Body of pancreas (tissue), 4 donors: Measurements from ENCODE around the gene IDNK. TPM values are rescaled to one million over a fixed set of nuclear protein-coding genes. Genes with fewer than 3 reads are reported as not detected.

Experiments used
- ATAC-seq: fragments of 150-250 bp; one replicate; pipeline ENCODE4 v1.9.1; 2016
- DNase-seq, 4 donors: peaks; one replicate each; pipeline ENCODE4 v3.0.0-alpha.2; 2019
- H3K27ac ChIP-seq, 4 donors: fragments of 200-600 bp; sonication (generic); 1 replicate in 3 of 4; 2 replicates in 1 of 4; pipeline versions ENCODE4 v1.5.1 to v1.6.1; 2016 to 2019; ENCODE audit warnings: mild to moderate bottlenecking in 1 of 4, mixed read lengths in 1 of 4, moderate library complexity in 1 of 4
- H3K27me3 ChIP-seq, 2 donors: fragments of 200-600 bp; sonication (generic); one replicate each; pipeline ENCODE4 v1.6.0; 2016; ENCODE audit warnings: mild to moderate bottlenecking in 1 of 2
- H3K36me3 ChIP-seq, 2 donors: fragments of 200-600 bp; sonication (generic); replicated peaks in 1 of 2; 2 replicates each; pipeline ENCODE4 v1.5.1; 2016; ENCODE audit warnings: low read depth in 2 of 2; ENCODE audit not compliant: insufficient read depth in 1 of 2
- H3K4me1 ChIP-seq: fragments of 200-600 bp; sonication (generic); one replicate; pipeline ENCODE4 v1.6.0; 2016
- H3K4me3 ChIP-seq, 2 donors: fragments of 200-600 bp; sonication (generic); 1 replicate in 1 of 2; 2 replicates in 1 of 2; pipeline ENCODE4 v1.5.1; 2016 to 2019
- H3K9me3 ChIP-seq, 3 donors: fragments of 200-600 bp; sonication (generic); 1 replicate in 2 of 3; 2 replicates in 1 of 3; pipeline ENCODE4 v1.5.1; 2016
- POLR2A ChIP-seq, 3 donors: fragments of 450-650 bp; IDR thresholded peaks; one replicate each; pipeline ENCODE4 v1.6.1; 2016; ENCODE audit warnings: antibody characterized with exemption in 3 of 3, mild to moderate bottlenecking in 2 of 3
- WGBS, 2 donors: methylation state at CpG; one replicate each; pipeline ENCODE4 v1.1.5; 2017; 5-methylcytosine and 5-hydroxymethylcytosine counted together
- intact Hi-C: fragments of 100-400 bp; cut with DNase I; formaldehyde crosslinking; loops from one replicate; pipeline ENCODE4 v1.15.1; 2023
- total RNA-seq, 2 donors: library from RNA; depleted of rRNA; stranded (reverse); fragments of >200 nt; gene quantifications; one replicate each; pipeline ENCODE4 v1.1.0, GENCODE V29; 2016
- TF ChIP-seq, protein P1 (sequence below), 7 experiments: fragments of 450-650 bp in 4 of 7; fragments of 200-600 bp in 3 of 7; sonication (generic) in 3 of 7; IDR thresholded peaks; one replicate each; pipeline ENCODE4 v1.5.1; 2016 to 2019; ENCODE audit warnings: antibody characterized with exemption in 7 of 7

The IDNK gene
- total RNA-seq, 2 donors from 2014 or later: 2.3 to 3.9 TPM

DNA sequence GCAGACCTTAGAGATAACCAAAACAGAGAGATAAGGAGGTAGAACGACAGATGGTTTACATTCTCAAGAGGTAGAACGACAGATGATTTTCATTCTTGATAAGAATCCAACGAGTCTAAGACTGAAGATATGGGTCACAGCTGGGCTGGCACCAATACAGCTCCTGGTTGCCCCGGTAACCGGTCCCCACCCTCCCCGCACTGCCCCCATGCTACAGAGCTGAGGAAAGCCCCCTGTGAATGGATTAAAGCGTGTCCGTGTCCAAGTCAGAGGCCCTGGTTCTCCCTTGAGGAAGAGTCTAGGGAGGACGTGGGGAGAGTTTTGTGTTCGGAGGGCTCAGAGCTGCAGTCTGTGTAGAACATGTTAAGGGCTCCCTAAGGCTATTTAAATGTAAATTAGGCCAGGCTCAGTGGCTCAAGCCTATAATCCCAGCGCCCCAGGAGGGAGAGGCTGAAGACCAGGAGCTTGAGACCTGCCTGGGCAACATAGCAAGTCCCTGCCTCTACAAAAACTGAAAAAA lies 8.1 kb downstream of the IDNK start:
- DNase-seq (no peak), ATAC-seq (no peak)
- intact Hi-C loops: no loop called here
- 51 to 55% methylated on average over 11 of the region's 11 CpGs for WGBS, 2 donors
- Histone ChIP-seq H3K27me3 (no peaks in the 10 kb centered on the region), H3K27ac (no peak overlapping the region), H3K36me3 (no peaks in the 10 kb centered on the region), H3K4me1 (no peaks in the 10 kb centered on the region), H3K4me3 (no peak overlapping the region), H3K9me3 (no peaks in the 10 kb centered on the region)
- TF ChIP-seq, protein P1, sequence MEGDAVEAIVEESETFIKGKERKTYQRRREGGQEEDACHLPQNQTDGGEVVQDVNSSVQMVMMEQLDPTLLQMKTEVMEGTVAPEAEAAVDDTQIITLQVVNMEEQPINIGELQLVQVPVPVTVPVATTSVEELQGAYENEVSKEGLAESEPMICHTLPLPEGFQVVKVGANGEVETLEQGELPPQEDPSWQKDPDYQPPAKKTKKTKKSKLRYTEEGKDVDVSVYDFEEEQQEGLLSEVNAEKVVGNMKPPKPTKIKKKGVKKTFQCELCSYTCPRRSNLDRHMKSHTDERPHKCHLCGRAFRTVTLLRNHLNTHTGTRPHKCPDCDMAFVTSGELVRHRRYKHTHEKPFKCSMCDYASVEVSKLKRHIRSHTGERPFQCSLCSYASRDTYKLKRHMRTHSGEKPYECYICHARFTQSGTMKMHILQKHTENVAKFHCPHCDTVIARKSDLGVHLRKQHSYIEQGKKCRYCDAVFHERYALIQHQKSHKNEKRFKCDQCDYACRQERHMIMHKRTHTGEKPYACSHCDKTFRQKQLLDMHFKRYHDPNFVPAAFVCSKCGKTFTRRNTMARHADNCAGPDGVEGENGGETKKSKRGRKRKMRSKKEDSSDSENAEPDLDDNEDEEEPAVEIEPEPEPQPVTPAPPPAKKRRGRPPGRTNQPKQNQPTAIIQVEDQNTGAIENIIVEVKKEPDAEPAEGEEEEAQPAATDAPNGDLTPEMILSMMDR (IDR thresholded peaks at IDR 0.05): no peak
- TF ChIP-seq POLR2A (IDR thresholded peaks at IDR 0.05): no peak

DNA sequence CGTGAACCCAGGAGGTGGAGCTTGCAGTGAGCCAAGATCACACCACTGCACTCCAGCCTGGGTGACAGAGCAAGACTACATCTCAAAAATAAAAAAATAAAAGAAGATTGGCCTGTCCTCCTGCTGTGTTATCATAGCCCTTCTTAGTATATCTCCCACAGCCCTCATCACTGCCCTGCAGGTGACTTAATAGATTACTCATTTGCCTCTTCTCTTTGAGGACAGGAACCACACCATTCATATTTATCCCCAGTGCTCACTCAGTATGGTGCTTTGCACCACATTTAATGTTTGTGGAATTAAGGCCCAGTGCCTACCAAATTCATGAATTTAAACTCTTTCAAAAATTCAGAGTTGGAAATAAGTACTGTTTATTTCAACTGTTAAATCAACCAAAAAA lies 10.3 kb downstream of the IDNK start:
- ATAC-seq (no peak), DNase-seq (no peak)
- H3K4me1 ChIP-seq: peaks cover 9% of the 10 kb centered on the region
- intact Hi-C loops: no loop called here
- no peaks in the 10 kb centered on the region for H3K36me3 ChIP-seq
- H3K4me3 ChIP-seq: no peak overlapping the region
- 100% methylated on average over 1 of the region's 1 CpG for WGBS, 2 donors
- TF ChIP-seq POLR2A (IDR thresholded peaks at IDR 0.05): no peak
- TF ChIP-seq, protein P1 (IDR thresholded peaks at IDR 0.05): no peak
- no peaks in the 10 kb centered on the region for H3K27me3 ChIP-seq
- H3K27ac ChIP-seq: no peak overlapping the region
- no peaks in the 10 kb centered on the region for H3K9me3 ChIP-seq

DNA sequence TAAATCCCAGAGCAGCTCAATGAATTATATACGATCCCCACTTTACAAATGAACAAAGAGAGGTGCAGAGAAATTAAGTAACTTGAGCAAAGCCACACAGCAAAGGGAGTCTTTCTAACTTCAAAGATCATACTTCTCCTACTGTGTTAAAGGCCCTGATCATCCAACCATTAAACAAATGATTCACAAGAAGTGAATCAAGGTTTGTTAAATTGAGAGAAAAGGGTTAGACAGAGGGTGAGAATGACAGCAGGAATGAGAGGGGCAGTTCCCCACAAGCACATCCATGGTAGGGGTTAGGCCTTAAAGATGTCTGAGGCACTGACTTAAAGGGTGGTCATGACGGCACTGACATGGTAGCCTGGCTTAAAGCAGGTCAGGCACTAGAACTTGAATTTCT lies 10.7 kb downstream of the IDNK start:
- TF ChIP-seq, protein P1 (IDR thresholded peaks at IDR 0.05): no peak
- ATAC-seq: no peak
- Histone ChIP-seq H3K4me3 (no peak overlapping the region), H3K27ac (no peak overlapping the region), H3K36me3 (no peaks in the 10 kb centered on the region), H3K4me1 (peaks cover 9% of the 10 kb centered on the region), H3K27me3 (no peaks in the 10 kb centered on the region), H3K9me3 (no peaks in the 10 kb centered on the region)
- intact Hi-C loops: no loop called here
- no peak for DNase-seq
- 91 to 95% methylated on average over 2 of the region's 2 CpGs for WGBS, 2 donors

DNA sequence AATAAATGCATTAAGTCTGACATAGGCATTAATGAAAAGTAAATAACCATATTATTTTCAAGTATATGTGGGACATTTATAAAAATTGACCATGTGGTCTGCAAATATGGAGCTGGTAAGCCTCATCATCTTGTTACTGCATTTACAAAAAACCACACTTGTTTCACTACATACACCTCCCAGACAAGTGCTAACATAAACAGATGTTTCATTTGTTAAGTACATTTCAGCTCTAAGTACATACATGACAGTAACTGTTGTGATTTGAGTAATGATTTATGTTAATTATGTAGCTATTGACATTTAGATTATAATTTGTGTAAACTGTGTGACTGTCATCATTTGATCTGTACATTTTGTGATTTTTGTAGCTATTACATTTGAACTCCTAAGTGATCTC lies 13.9 kb downstream of the IDNK start:
- no peak for ATAC-seq
- Histone ChIP-seq H3K4me3 (no peak overlapping the region), H3K27me3 (no peaks in the 10 kb centered on the region), H3K27ac (no peak overlapping the region), H3K9me3 (no peaks in the 10 kb centered on the region), H3K36me3 (no peaks in the 10 kb centered on the region), H3K4me1 (peaks cover 9% of the 10 kb centered on the region)
- DNase-seq: no peak
- intact Hi-C loops: no loop called here
- no peak for TF ChIP-seq POLR2A (IDR thresholded peaks at IDR 0.05)
- TF ChIP-seq, protein P1 (IDR thresholded peaks at IDR 0.05): no peak

DNA sequence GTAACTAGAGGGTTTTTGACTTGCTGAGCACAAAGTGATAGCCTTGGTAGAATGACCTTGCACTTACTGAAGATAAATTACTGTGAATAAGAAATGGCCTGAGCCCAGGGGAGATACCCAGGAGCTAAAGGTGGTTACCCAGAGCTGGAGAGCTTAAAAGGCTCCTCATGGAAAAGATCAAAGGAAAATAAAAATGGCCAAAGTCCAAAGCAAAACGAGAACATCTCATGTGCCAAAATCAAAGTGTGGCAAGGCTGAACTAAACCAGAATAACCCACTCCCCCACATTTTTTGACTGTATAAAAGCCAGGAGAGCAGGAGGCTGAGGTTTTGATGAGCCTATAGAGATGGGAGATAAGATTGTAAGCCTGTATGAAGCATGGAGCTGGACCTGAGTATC lies 14.4 kb downstream of the IDNK start:
- no peak for TF ChIP-seq POLR2A (IDR thresholded peaks at IDR 0.05)
- TF ChIP-seq, protein P1 (IDR thresholded peaks at IDR 0.05): no peak
- Histone ChIP-seq H3K4me3 (no peak overlapping the region), H3K4me1 (peaks cover 9% of the 10 kb centered on the region), H3K9me3 (no peaks in the 10 kb centered on the region), H3K27ac (no peak overlapping the region), H3K27me3 (no peaks in the 10 kb centered on the region), H3K36me3 (no peaks in the 10 kb centered on the region)
- intact Hi-C loops: no loop called here
- ATAC-seq: no peak
- WGBS, 2 donors: 8 to 13% methylated on average over 1 of the region's 1 CpG
- no peak for DNase-seq
